ENCODE data around the gene PRKAG2.

Gene PRKAG2

GRCh38 chr7:151699147-151699927 is 177.6 kb downstream of the PRKAG2 start:
- H3K18ac ChIP-seq (ENCODE audit: low read length): no peak overlapping the region
- no peak overlapping the region for H3K14ac ChIP-seq (ENCODE audit: low read length)
- no peak overlapping the region for H2BK12ac ChIP-seq (ENCODE audit: low read length)
- no CpG with 5 or more reads among the region's 16 CpGs for WGBS, 2 donors (ENCODE audit: extremely low coverage in 2 of 2, insufficient read length in 2 of 2, insufficient replicate concordance in 1 of 2)
- H2BK15ac ChIP-seq (ENCODE audit: low read length): no peak overlapping the region
- H3K27ac ChIP-seq (replicated peaks; ENCODE audit: low read length): no peak overlapping the region
- DNase-seq (ENCODE audit: low spot score): no peak
- H2BK120ac ChIP-seq (ENCODE audit: low read depth, low read length): no peak overlapping the region
- H3K79me1 ChIP-seq (ENCODE audit: low read depth, low read length): no peaks in the 10 kb centered on the region
- H3K9ac ChIP-seq (ENCODE audit: low read depth, low read length, poor library complexity): no peak overlapping the region
- no peak overlapping the region for H2AK5ac ChIP-seq (ENCODE audit: low read depth, low read length)
- H3K27me3 ChIP-seq (ENCODE audit: control insufficient read depth in 3 of 3, insufficient read depth in 3 of 3, low read depth in 1 of 3, low read length in 3 of 3): no peaks in the 10 kb centered on the region
- no peak overlapping the region for H3K23ac ChIP-seq (ENCODE audit: low read depth, low read length, poor library complexity)
- no peak overlapping the region for H3K4ac ChIP-seq (ENCODE audit: low read length)
- peaks cover 16 to 20% of the 10 kb centered on the region in 2 donors for H3K4me1 ChIP-seq (ENCODE audit: control insufficient read depth in 2 of 2, insufficient read depth in 1 of 2, low read depth in 1 of 2, low read length in 2 of 2)
- no peak overlapping the region for H4K8ac ChIP-seq (ENCODE audit: low read depth, low read length)
- H2AFZ ChIP-seq (ENCODE audit: low read length): no peak overlapping the region
- no peaks in the 10 kb centered on the region for H3K9me3 ChIP-seq (replicated peaks in 1 of 2; ENCODE audit: control insufficient read depth in 2 of 2, insufficient read depth in 1 of 2, low read depth in 1 of 2, low read length in 2 of 2)
- H2BK5ac ChIP-seq (ENCODE audit: low read length): no peak overlapping the region
- no peaks in the 10 kb centered on the region for H3K36me3 ChIP-seq (replicated peaks in 1 of 2; ENCODE audit: control insufficient read depth in 2 of 2, insufficient read depth in 2 of 2, low read length in 2 of 2)
- no peak overlapping the region for H3K4me2 ChIP-seq (ENCODE audit: insufficient read depth, low read length, poor library complexity, severe bottlenecking)
- no peak overlapping the region for H3K4me3 ChIP-seq (ENCODE audit: low read length in 2 of 2)
- H4K91ac ChIP-seq (ENCODE audit: low read depth, low read length, poor library complexity): no peak overlapping the region

DNA sequence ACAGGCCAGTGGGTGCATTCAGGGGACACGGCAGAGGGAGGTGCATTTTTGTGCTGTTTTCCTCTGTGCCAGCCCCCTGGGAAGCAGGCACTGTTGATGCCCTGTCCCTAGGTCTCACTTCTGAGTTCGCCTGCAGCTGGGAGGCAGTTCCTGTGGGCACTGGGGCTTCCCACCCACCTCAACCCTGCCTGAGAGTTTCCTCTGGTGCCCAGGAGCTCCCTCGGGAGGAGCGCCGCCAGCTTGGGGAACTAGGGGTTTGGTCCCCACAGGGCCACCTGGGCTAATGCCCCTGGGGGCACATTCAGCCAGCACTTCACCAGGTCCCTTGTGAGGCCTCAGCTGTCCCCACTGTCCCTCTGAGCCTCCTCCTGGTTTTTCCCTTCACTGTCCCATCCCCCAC is 179.0 kb downstream of the PRKAG2 start:
- peak overlapping the region; percentile 15 for H3K18ac ChIP-seq (ENCODE audit: low read length)
- no peak overlapping the region for H3K4me3 ChIP-seq (ENCODE audit: low read length in 2 of 2)
- no peak overlapping the region for H3K14ac ChIP-seq (ENCODE audit: low read length)
- no peak overlapping the region for H3K4ac ChIP-seq (ENCODE audit: low read length)
- no peak overlapping the region for H3K27ac ChIP-seq (replicated peaks; ENCODE audit: low read length)
- H2AFZ ChIP-seq (ENCODE audit: low read length): no peak overlapping the region
- H3K79me1 ChIP-seq (ENCODE audit: low read depth, low read length): no peaks in the 10 kb centered on the region
- no peaks in the 10 kb centered on the region for H3K27me3 ChIP-seq (ENCODE audit: control insufficient read depth in 3 of 3, insufficient read depth in 3 of 3, low read depth in 1 of 3, low read length in 3 of 3)
- H3K36me3 ChIP-seq (replicated peaks in 1 of 2; ENCODE audit: control insufficient read depth in 2 of 2, insufficient read depth in 2 of 2, low read length in 2 of 2): no peaks in the 10 kb centered on the region
- no peak overlapping the region for H2BK120ac ChIP-seq (ENCODE audit: low read depth, low read length)
- no CpG with 5 or more reads among the region's 5 CpGs for WGBS, 2 donors (ENCODE audit: extremely low coverage in 2 of 2, insufficient read length in 2 of 2, insufficient replicate concordance in 1 of 2)
- H3K4me2 ChIP-seq (ENCODE audit: insufficient read depth, low read length, poor library complexity, severe bottlenecking): no peak overlapping the region
- H4K91ac ChIP-seq (ENCODE audit: low read depth, low read length, poor library complexity): no peak overlapping the region
- no peak for DNase-seq (ENCODE audit: low spot score)
- H4K8ac ChIP-seq (ENCODE audit: low read depth, low read length): no peak overlapping the region
- no peak overlapping the region for H3K23ac ChIP-seq (ENCODE audit: low read depth, low read length, poor library complexity)
- H2BK12ac ChIP-seq (ENCODE audit: low read length): no peak overlapping the region
- H3K9ac ChIP-seq (ENCODE audit: low read depth, low read length, poor library complexity): no peak overlapping the region
- H3K9me3 ChIP-seq (replicated peaks in 1 of 2; ENCODE audit: control insufficient read depth in 2 of 2, insufficient read depth in 1 of 2, low read depth in 1 of 2, low read length in 2 of 2): no peaks in the 10 kb centered on the region
- no peak overlapping the region for H2BK5ac ChIP-seq (ENCODE audit: low read length)
- peak overlapping the region; percentile 11 for H2BK15ac ChIP-seq (ENCODE audit: low read length)
- H3K4me1 ChIP-seq (ENCODE audit: control insufficient read depth in 2 of 2, insufficient read depth in 1 of 2, low read depth in 1 of 2, low read length in 2 of 2): peaks cover 18 to 21% of the 10 kb centered on the region in 2 donors
- peak overlapping the region; percentile 13 for H2AK5ac ChIP-seq (ENCODE audit: low read depth, low read length)

GRCh38 chr7:151697515-151697895 is 179.4 kb downstream of the PRKAG2 start:
- no peaks in the 10 kb centered on the region for H3K79me1 ChIP-seq (ENCODE audit: low read depth, low read length)
- peak overlapping the region; percentile 15 for H3K18ac ChIP-seq (ENCODE audit: low read length)
- H2AK5ac ChIP-seq (ENCODE audit: low read depth, low read length): peak overlapping the region; percentile 13
- no peak overlapping the region for H3K27ac ChIP-seq (replicated peaks; ENCODE audit: low read length)
- peaks cover 22 to 25% of the 10 kb centered on the region in 2 donors for H3K4me1 ChIP-seq (ENCODE audit: control insufficient read depth in 2 of 2, insufficient read depth in 1 of 2, low read depth in 1 of 2, low read length in 2 of 2)
- H3K9ac ChIP-seq (ENCODE audit: low read depth, low read length, poor library complexity): no peak overlapping the region
- no peak overlapping the region for H2BK5ac ChIP-seq (ENCODE audit: low read length)
- no peak overlapping the region for H3K14ac ChIP-seq (ENCODE audit: low read length)
- WGBS, 2 donors (ENCODE audit: extremely low coverage in 2 of 2, insufficient read length in 2 of 2, insufficient replicate concordance in 1 of 2): no CpG with 5 or more reads among the region's 10 CpGs
- H3K23ac ChIP-seq (ENCODE audit: low read depth, low read length, poor library complexity): no peak overlapping the region
- H2BK120ac ChIP-seq (ENCODE audit: low read depth, low read length): peak overlapping the region; percentile 77
- H3K4me3 ChIP-seq (ENCODE audit: low read length in 2 of 2): no peak overlapping the region
- no peak for DNase-seq (ENCODE audit: low spot score)
- H3K4ac ChIP-seq (ENCODE audit: low read length): no peak overlapping the region
- H4K91ac ChIP-seq (ENCODE audit: low read depth, low read length, poor library complexity): no peak overlapping the region
- H2BK12ac ChIP-seq (ENCODE audit: low read length): no peak overlapping the region
- H4K8ac ChIP-seq (ENCODE audit: low read depth, low read length): no peak overlapping the region
- peak overlapping the region; percentile 11 for H2BK15ac ChIP-seq (ENCODE audit: low read length)
- no peak overlapping the region for H2AFZ ChIP-seq (ENCODE audit: low read length)
- H3K9me3 ChIP-seq (replicated peaks in 1 of 2; ENCODE audit: control insufficient read depth in 2 of 2, insufficient read depth in 1 of 2, low read depth in 1 of 2, low read length in 2 of 2): no peaks in the 10 kb centered on the region
- no peak overlapping the region for H3K4me2 ChIP-seq (ENCODE audit: insufficient read depth, low read length, poor library complexity, severe bottlenecking)
- H3K27me3 ChIP-seq (ENCODE audit: control insufficient read depth in 3 of 3, insufficient read depth in 3 of 3, low read depth in 1 of 3, low read length in 3 of 3): no peaks in the 10 kb centered on the region
- no peaks in the 10 kb centered on the region for H3K36me3 ChIP-seq (replicated peaks in 1 of 2; ENCODE audit: control insufficient read depth in 2 of 2, insufficient read depth in 2 of 2, low read length in 2 of 2)

- Histone ChIP-seq H2BK120ac (ENCODE audit: low read depth, low read length) (peak overlapping the region; percentile 77), H3K27ac (replicated peaks; ENCODE audit: low read length) (no peak overlapping the region), H3K36me3 (replicated peaks in 1 of 2; ENCODE audit: control insufficient read depth in 2 of 2, insufficient read depth in 2 of 2, low read length in 2 of 2) (no peaks in the 10 kb centered on the region), H2BK5ac (ENCODE audit: low read length) (no peak overlapping the region), H3K9ac (ENCODE audit: low read depth, low read length, poor library complexity) (no peak overlapping the region), H3K79me1 (ENCODE audit: low read depth, low read length) (no peaks in the 10 kb centered on the region), H4K8ac (ENCODE audit: low read depth, low read length) (no peak overlapping the region), H3K23ac (ENCODE audit: low read depth, low read length, poor library complexity) (peak overlapping the region; percentile 27), H3K9me3 (replicated peaks in 1 of 2; ENCODE audit: control insufficient read depth in 2 of 2, insufficient read depth in 1 of 2, low read depth in 1 of 2, low read length in 2 of 2) (no peaks in the 10 kb centered on the region), H3K4me2 (ENCODE audit: insufficient read depth, low read length, poor library complexity, severe bottlenecking) (no peak overlapping the region), H2BK12ac (ENCODE audit: low read length) (no peak overlapping the region), H3K18ac (ENCODE audit: low read length) (peak overlapping the region; percentile 84), H2AFZ (ENCODE audit: low read length) (peak overlapping the region; percentile 82), H4K91ac (ENCODE audit: low read depth, low read length, poor library complexity) (no peak overlapping the region), H3K4me3 (ENCODE audit: low read length in 2 of 2) (peak overlapping the region in 1 of 2 donors; percentile 36), H2AK5ac (ENCODE audit: low read depth, low read length) (peak overlapping the region; percentile 82), H3K14ac (ENCODE audit: low read length) (no peak overlapping the region), H3K27me3 (ENCODE audit: control insufficient read depth in 3 of 3, insufficient read depth in 3 of 3, low read depth in 1 of 3, low read length in 3 of 3) (no peaks in the 10 kb centered on the region), H2BK15ac (ENCODE audit: low read length) (peak overlapping the region; percentile 93), H3K4ac (ENCODE audit: low read length) (no peak overlapping the region), H3K4me1 (ENCODE audit: control insufficient read depth in 2 of 2, insufficient read depth in 1 of 2, low read depth in 1 of 2, low read length in 2 of 2) (peaks cover 23 to 26% of the 10 kb centered on the region in 2 donors)
- WGBS, 2 donors (ENCODE audit: extremely low coverage in 2 of 2, insufficient read length in 2 of 2, insufficient replicate concordance in 1 of 2): no CpG with 5 or more reads among the region's 18 CpGs
- DNase-seq (ENCODE audit: low spot score): no peak
Observed at GRCh38 chr7:151696721-151697514, 180.0 kb downstream of the PRKAG2 start.
